ENCODE results near the gene LPP. TPM values are rescaled to one million over a fixed set of nuclear protein-coding genes. Genes with fewer than 3 reads are reported as not detected.

Gene LPP
- total RNA-seq, 1 donor from 2014 or later, result 1,791 TPM

- Histone ChIP-seq H3K9me3 (no peaks in the 10 kb centered on the region), H3K4me3 (no peak overlapping the region), H3K36me3 (no peaks in the 10 kb centered on the region), H3K4me1 (peaks cover 0 to 4% of the 10 kb centered on the region in 2 donors), H3K27me3 (no peaks in the 10 kb centered on the region), H3K27ac (no peak overlapping the region)
- TF ChIP-seq CTCF (IDR thresholded peaks at IDR 0.05), result no peak
- DNase-seq (ENCODE audit: low spot score in 2 of 2), result no peak
- intact Hi-C loops (cut with DNase I), result no loop called here
Observed at GRCh38 chr3:188123170-188123905, 30.6 kb upstream of the LPP start.

GRCh38 chr3:188124184-188124583, 29.8 kb upstream of the LPP start:
- DNase-seq (ENCODE audit: low spot score in 2 of 2), result no peak
- Histone ChIP-seq H3K4me3 (no peak overlapping the region), H3K9me3 (no peaks in the 10 kb centered on the region), H3K4me1 (peaks cover 0 to 9% of the 10 kb centered on the region in 2 donors), H3K27me3 (no peaks in the 10 kb centered on the region), H3K36me3 (no peaks in the 10 kb centered on the region), H3K27ac (no peak overlapping the region)
- intact Hi-C loops (cut with DNase I), result no loop called here
- no peak for TF ChIP-seq CTCF (IDR thresholded peaks at IDR 0.05)

- peak overlapping the region in 1 of 2 donors; percentile 22 for H3K27ac ChIP-seq
- H3K4me1 ChIP-seq, result peaks cover 0 to 9% of the 10 kb centered on the region in 2 donors
- H3K27me3 ChIP-seq, result no peaks in the 10 kb centered on the region
- intact Hi-C loops (cut with DNase I), result loop anchor here (5.0 kb wide), 1 partner anchor 53 kb away; no protein-coding TSS in a partner anchor
- DNase-seq (ENCODE audit: low spot score in 2 of 2), result no peak
- H3K36me3 ChIP-seq, result no peaks in the 10 kb centered on the region
- no peak for TF ChIP-seq CTCF (IDR thresholded peaks at IDR 0.05)
- no peak overlapping the region for H3K4me3 ChIP-seq
- H3K9me3 ChIP-seq, result no peaks in the 10 kb centered on the region
Observed at GRCh38 chr3:188125076-188125475, 28.9 kb upstream of the LPP start.

GRCh38 chr3:188126276-188126675, 27.7 kb upstream of the LPP start:
- peaks cover 0 to 9% of the 10 kb centered on the region in 2 donors for H3K4me1 ChIP-seq
- H3K36me3 ChIP-seq, result no peaks in the 10 kb centered on the region
- no peaks in the 10 kb centered on the region for H3K27me3 ChIP-seq
- peak overlapping the region; percentile 58 to 68 for H3K27ac ChIP-seq
- DNase-seq (ENCODE audit: low spot score in 2 of 2), result no peak
- no peaks in the 10 kb centered on the region for H3K9me3 ChIP-seq
- intact Hi-C loops (cut with DNase I), result loop anchor here (5.0 kb wide), 1 partner anchor 54 kb away; no protein-coding TSS in a partner anchor
- H3K4me3 ChIP-seq, result peak overlapping the region in 1 of 2 donors; percentile 14
- TF ChIP-seq CTCF (IDR thresholded peaks at IDR 0.05), result no peak

- Histone ChIP-seq H3K27me3 (no peaks in the 10 kb centered on the region), H3K9me3 (no peaks in the 10 kb centered on the region), H3K4me3 (no peak overlapping the region), H3K4me1 (peaks cover 0 to 9% of the 10 kb centered on the region in 2 donors), H3K27ac (peak overlapping the region; percentile 58 to 68), H3K36me3 (no peaks in the 10 kb centered on the region)
- DNase-seq (ENCODE audit: low spot score in 2 of 2), result no peak
- TF ChIP-seq CTCF (IDR thresholded peaks at IDR 0.05), result no peak
- intact Hi-C loops (cut with DNase I), result loop anchor here (5.0 kb wide), 1 partner anchor 55 kb away; no protein-coding TSS in a partner anchor
Observed at GRCh38 chr3:188126934-188127333, 27.0 kb upstream of the LPP start.
